HG03135 (cell line): Measurements from ENCODE around the gene ZNF496.
"Not testable (repeated sequence)": the region's sequence is repeated elsewhere in the genome, so short reads cannot be mapped to it uniquely, and the experiment has no call there.

Source experiments
- ATAC-seq: cut with Tn5 transposase; IDR thresholded peaks from one replicate; pipeline ENCODE4 v1.9.1; 2021; ENCODE audit warnings: mild to moderate bottlenecking, moderate library complexity; ENCODE audit not compliant: unreplicated experiment

ZNF496 gene

DNA sequence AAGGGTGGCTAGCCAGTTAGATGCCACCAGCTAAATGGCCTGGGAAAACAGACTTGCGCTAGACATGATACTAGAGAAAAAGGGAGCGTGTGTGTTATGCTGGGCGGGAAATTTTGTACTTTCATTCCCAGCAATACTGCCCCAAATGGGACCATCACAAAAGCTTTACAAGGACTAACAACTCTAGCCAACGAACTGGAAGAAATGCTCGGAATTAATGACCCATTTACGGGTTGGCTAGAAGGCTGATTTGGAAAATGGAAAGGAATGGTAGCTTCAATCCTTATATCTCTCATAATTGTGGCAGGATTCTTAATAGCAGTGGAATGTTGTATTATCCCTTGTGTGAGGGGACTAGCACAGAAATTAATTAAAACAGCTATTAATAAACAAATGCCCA is 27.9 kb upstream of the ZNF496 start:
- no peak for ATAC-seq

DNA sequence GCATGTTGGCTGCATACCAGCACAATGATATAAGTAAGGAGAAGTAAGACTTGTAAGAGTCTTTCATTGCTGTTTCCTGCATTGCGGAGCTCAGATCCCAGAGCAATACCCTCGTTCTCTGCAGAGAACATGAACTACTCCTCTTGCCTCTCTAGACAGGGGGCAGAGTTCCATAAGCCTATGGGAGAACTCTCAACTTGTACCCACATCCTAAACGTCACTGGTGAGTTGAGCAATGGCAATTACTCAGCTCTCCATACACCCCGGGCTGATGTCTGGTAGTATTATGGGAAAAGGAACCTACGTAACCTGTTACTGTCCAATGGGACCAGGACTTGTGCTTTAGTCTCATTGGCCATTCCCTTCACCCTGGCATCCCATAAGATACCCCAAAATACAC is 27.3 kb upstream of the ZNF496 start:
- no peak for ATAC-seq

DNA sequence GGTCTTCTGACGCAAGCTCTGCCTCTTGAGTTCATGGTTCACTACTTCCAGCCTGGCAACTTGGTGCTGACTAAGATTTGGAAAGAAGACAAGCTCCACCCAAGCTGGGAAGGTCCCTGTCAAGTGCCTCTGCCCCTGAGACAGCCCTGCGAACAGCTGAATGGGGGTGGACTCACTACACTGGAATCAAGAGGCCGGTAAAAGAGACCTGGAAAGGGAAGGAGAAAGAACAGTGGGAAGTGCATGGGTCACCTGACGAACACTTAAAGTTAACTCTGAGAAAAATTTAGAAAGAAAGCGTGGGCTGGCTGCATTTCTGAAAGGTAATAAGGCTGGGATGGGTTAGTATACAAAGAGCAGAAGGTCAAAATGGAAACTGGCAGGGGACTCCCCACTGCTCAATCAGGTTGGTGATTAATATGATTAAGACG is 26.1 kb upstream of the ZNF496 start:
- peak; percentile 84 for ATAC-seq

DNA sequence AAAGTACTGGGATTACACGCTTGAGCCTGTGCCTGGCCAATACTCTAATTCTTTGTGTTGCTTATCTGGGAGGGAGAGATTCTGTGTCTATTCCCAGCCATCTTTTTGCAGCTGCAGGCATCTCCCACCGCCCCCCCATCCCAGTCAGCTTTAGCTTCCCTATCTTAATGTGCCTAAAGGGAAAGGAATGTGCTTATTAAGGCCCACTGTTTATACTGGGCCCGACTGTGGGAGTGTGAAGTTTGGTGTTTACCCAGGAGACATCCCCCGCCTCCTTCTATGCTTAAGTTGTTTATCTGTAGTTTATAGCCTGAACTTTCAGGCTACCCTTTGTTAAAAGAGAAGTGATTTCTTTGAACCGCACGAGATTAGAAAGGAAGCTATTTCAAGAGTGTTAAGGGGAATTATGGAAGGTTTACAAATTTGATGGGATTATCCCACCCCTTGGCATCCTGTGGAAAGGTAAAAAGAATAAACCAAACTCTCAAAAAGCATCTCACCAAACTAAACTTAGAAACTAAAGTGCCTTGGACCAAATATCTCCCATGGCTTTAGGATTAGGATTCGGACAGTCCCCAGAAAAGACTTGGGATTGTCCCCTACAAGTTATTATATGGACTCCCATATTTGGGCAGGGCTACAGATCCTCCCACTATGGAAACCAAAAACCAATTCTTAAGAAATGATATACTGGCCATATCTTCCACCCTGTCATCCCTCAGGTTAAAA is 25.5 kb upstream of the ZNF496 start:
- ATAC-seq: no peak

DNA sequence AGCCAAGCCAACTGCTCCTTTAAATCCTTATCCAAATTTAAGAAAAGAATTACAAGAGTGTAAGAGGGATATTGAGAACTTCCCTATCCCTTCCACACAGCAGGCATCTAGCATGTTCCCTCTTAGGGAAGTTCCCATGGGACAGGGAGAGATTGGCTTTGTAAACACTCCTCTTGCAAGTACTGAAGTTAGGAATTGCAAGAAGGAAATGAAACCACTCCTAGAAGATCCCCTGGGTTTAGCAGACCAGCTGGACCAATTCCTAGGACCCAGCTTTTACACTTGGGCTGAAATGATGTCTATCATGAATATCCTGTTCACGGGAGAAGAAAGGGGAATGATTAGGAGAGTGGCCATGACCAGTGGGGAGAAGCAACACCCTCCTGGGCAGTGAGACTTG is 23.5 kb upstream of the ZNF496 start:
- ATAC-seq: not testable (repeated sequence)

DNA sequence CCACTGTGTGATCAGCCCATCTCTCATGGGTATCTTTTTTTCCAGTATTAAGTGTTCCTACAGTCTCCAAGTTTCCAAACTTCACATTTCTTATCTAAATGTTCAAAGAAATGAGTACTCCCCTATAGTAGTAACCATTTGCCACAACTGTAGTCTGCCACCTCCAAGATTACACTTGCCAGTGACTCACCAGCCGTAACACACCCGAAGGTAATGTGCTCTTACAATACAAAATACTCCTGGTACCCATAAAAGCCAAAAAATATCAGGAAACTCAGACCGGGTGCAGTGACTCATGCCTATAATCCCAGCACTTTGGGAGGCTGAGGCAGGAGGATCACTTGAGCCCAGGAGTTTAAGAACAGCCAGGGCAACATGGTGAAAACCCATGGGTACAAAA is 20.5 kb upstream of the ZNF496 start:
- no peak for ATAC-seq

DNA sequence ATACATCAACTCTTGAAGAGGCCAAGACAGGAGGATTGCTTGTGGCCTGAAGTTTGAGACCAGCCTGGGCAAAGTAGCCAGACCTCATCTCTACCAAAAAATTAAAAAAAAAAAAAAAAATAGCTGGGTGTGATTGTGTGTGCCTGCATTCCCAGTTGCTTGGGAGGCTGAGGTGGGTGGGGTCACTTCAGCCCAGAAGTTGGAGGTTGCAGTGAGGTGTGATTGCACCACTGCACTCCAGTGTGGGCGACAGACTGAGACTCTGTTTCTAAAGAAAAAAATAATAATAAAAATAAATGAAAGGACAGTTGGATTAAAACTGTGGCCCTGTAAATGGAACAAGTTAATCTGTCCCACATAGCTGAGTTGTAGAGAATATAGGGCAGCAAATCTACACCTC is 18.9 kb upstream of the ZNF496 start:
- ATAC-seq: no peak

DNA sequence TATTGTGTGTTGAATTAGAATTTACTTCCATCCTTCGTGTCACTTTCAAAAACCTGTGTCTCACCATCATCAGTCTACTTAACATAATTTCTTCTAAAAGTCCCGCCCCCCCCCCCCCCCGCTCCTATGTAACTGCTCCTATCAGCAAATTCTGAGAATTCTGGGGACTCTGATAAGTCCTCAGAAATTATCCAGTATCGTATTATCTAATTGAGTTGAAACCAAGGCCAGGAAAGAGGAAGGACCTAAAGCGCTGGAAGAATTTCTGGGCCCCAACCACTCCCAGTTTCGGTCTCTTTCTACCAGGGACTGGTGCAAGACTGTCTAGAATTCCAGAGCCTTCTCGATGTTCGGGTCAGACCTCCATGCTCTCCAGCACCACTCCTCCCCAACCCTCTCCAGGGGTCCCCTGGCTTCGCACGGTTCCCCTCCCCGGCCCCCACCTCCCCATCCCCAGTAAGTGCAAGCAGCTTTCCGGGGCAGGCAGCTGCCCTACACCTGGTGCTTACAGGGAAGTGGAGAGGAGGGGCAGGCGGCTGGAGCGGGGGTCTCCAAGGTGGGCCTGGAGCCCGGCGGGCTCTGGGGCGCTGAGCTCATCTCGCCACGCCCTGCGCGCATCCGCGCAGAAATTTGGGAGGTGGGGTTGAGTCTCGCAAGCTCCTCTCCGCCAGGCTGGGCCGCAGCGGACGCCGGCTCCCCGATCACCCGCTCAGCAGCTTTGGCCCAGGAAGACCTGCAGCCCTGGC is 16.0 kb upstream of the ZNF496 start:
- no peak for ATAC-seq

DNA sequence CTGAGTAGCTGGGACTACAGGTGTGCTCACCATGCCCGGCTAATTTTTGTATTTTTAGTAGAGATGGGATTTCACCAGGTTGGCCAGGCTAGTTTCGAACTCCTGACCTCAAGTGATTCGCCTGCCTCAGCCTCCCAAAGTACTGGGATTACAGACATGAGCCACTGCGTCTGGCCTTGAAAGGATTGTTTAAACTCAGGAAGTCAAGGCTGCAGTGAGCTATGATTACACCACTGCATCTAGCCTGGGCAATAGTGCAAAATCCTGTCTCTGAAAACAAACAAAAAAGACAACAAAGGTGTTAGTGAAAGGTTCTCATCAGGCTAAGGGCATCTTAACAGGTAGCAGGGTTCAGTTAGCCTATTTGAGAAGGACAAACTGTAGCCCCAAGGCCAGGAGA is 14.2 kb upstream of the ZNF496 start:
- ATAC-seq: no peak

DNA sequence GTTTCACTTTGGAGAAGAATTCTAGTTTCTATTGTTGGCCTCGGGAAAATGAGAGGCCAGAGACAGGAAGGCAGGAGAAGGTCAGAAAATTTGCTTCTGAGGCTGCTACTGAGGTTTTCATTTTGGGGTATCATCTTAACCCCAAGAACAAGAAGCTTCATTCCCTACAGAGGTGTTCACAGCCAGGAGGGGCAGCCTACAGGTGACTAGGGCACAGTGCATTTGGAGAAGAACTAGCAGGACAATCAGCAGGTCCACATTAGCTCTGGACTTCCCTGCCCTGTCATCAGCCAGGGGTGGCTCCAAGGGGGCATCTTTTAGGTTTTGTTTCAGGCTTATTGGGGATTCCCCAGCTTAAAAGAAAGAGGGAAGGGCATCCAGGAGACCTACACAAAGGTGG is 12.1 kb upstream of the ZNF496 start:
- no peak for ATAC-seq

DNA sequence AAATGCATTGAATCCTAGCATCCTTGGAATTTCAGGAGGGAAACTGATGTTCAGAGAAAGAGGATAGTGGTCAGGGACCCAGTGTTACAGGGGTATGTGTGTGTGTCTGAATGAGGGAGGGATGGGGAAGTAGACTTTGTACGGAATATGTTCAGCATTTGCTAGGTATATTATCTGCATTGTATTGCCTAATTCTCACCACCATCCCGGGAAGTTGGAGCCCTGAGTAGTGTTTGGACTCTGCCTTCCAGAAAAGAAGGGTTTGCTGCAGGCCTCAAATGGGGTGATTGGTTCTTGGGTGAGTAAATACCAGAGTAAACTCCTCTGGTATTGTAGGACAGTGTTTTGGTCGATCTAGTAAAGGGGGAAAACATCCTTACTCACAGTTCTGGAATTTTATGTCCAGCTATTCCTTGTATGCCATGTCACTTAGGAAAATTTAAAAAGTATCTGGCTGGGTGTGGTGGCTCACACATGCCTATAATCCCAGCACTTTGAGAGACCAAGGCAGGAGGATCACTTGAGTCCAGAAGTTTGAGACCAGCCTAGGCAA is 7.1 kb upstream of the ZNF496 start:
- no peak for ATAC-seq

DNA sequence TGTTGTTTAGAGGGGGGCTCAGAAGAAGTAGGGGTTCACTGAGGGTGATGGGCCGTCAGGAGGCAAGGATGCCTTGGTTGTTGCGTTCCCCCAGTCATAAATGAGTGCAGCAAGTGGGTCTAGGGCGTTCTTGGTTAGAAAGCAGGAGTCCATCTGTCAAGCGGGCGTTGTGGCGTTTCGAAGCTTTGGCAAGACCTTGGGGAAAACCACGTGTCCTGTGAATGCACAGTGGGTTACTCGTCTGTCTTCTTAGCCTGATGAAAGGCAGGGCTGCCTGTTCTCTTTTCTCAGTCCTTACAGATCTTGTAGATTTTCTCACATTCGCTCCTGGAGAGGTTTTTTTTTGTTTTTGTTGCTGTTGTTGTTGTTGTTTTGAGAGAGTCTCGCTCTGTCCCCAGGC is 6.3 kb upstream of the ZNF496 start:
- no peak for ATAC-seq

DNA sequence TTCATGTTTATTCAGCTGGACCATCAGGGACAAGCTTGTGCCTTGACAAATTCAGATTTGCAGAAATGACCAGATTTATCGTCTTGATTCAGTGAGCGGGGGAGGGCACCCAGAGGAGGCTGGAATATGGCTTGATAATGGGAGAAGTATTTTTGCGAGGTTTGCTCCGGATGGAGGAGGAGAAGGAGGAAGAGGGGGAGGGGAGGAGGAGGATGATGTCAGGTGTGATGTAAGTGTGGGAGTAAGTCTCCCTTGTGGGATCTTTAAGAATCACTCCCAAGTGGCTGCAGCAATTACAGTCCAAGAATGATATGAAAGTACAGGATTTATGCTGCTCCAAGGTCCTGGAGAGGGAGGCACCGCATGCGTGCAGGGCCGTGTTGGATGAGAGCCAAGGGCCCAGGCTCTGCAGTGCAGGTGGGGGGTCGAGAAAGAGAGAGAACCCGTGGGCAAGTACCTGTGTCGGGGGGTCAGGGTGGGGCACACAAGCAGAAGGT is 5.6 kb upstream of the ZNF496 start:
- ATAC-seq: no peak

DNA sequence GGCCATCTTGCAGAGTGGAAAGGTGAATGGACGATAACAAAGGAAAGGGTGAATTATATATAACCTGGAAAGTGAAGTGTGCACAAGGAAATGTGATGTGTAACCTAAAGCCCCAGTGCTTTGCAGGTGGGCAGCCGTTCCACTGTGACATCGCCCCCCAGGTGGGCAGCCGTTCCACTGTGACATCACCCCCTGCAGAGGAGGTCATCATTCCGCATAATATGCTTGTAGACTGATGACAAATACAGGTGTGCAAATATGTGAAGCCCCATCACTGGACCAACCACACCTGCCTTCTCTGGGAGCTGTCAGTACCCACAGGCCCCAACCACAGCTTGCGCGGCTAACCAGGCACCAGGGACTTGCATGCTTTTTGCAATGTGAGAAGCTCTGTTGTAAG is 4.7 kb upstream of the ZNF496 start:
- no peak for ATAC-seq

DNA sequence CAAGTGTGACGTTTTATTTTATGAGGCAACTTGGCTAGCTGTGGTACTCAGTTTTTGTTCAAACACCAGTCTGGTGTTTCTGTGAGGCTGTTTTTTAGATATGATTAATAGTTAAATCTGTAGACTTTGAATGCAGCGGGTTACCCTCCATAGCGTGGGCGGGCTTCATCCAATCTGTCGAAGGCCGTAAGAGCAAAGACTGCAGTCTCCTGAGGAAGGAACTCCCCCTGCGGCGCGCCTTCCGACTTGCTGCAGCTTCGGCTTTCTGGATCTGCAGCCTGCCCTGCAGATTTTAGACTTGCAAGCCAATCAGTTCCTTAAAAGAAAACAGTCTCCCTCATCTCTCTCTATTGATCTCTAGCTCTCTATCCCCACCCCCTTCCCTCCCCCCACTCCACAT is 4.2 kb upstream of the ZNF496 start:
- ATAC-seq: no peak

DNA sequence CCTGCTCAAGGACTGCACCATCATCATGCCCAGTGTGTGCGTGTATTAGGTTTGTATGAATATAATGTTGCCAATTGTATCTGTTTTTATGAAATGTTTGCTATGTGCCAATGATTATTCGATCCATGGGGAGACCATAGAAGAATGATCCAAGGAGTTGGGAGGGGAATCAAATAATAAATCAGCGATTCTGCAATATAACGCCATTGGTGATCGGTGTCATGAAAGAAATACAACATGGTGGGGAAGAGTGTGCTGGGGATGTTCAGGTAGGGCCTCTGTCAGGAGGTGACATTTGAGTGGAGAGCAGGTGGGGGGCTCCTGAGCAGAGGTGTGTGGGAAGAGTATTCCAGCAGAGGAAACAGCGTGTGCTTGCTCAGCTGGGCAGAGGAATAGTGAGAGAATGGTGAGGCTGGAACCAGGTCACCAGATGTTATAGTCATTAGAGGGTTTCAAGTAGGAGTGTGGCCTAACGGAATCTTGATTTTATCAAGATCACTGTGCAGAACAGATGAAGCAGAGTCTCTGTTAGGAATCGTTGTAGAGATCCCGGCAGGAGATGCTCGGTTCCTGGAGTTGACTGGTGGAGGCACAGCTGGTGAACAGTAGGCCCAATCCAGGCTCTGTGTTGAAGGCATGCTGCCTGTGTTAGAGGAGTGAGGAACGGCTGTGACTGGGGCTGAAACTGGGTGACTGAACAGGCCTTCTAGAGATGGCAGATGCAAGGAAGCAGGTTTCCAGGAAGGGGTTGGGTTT is 2.9 kb upstream of the ZNF496 start:
- ATAC-seq: no peak

DNA sequence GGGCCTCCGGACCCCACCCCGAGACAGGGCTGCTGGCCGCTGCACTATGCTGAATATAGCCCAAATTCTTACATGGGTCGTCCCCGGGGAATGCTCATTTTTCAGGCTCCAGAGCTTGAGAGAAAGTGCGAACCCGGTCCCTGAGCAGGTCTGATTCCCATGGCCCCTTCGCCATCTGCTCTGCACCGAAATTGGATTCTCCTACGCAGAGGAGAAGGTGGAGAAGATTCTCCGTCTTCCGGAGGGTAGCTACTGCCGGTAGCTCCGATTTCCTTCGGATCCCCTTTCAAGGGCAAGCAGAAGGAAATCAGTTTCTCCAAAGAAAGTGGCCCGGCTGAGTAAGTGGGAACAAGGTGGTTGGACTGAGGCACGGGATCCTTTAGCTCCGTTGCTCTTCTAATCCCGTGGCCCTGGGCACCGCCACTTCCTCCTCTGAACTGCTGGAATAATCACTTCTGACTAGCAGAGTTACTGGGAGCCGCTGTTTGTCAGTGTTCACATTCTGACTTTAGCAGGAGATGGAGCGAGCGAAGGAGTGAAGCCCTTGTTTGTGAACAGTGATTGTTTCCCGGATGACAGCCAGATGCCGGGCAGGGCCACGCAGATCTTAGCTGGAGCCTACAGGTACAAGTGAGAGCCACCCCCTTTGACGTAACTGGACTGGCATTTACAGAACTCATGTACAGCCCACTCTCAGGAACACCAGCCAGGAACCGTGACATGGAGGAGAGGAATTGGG is 1.1 kb upstream of the ZNF496 start:
- ATAC-seq: no peak

DNA sequence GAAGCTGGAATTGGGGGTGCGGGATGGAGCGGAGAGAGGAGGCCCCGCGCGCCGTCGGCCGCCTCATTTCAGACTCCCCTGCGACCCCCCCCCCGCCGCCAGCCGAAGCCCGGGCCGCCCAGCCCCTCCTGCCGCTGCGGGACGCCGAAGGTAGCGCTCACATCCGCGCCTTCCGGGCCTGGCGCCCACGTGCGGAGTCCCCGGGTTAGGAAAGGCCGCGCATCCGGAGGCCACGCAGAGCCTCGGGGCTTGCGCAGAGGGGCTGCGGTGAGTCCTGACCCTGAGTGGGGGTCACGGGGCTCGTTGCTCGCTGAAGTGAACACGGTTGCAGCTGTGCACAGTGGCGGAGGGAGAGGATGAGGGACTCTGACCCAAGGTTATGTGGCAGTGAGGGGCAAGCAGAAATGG is 552 bp upstream of the ZNF496 start:
- peak; percentile 44 for ATAC-seq

DNA sequence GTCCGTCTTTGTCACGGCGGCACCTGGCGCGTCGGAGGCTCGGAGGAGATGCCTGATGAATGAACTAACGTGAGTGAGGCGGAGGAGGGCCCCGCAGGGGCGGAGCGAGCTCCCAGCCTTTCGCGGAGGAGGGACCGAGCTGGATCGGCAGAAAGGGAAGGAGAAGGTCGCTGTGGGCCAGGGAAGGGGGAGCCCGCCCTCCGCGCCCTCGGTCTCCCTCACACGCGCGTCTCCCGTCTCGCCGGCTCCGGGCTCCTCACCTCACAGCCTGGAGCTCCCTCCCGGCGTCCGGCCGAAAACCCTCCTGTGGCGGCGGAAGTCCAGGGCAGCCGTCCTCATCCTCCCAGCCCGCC is 519 bp downstream of the ZNF496 start:
- ATAC-seq: peak; percentile 50

DNA sequence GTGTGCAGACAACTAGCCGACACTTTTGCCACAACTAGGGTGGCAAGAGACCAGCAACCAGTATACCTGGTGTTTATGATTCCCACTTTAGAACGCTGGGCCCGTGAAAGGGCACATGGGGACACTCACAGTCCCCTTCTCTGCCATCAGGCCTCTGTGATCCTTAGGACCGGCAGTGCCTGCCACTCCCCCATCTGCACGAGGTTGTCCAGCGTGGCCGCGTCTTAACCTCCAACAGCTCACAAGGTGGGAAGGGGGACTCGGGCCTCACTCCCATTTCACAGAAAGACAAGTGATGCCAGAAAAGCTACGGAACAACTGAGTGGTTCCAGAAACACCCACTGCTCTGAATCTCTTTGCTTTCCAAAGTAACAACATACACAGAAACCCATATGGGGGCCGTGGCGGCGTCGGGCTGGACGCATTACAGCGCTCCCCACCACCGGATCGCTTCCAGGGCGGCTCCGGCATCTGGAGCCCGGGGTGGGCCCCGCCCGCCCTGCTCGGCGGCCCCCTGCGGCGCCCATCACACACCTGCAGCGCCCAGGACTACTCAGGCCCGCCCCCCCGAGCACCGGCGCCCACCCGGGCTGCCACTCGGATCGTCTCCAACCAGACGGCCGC is 1.0 kb downstream of the ZNF496 start:
- ATAC-seq: no peak
